GM23248 (cell line): ENCODE results near the gene ELAVL2.

Experiments used
- EZH2 ChIP-seq: fragments of 200-600 bp; sonication (generic); IDR thresholded peaks from 2 replicates; pipeline ENCODE4 v1.6.1; 2018; ENCODE audit warnings: antibody characterized with exemption, mild to moderate bottlenecking; ENCODE audit not compliant: insufficient read depth, poor library complexity, severe bottlenecking
- EZH2phosphoT487 ChIP-seq: fragments of 200-600 bp; sonication (generic); IDR thresholded peaks from 2 replicates; pipeline ENCODE4 v1.6.1; 2018; ENCODE audit warnings: antibody characterized with exemption, moderate library complexity, mild to moderate bottlenecking, low read depth; ENCODE audit not compliant: insufficient read depth

DNA sequence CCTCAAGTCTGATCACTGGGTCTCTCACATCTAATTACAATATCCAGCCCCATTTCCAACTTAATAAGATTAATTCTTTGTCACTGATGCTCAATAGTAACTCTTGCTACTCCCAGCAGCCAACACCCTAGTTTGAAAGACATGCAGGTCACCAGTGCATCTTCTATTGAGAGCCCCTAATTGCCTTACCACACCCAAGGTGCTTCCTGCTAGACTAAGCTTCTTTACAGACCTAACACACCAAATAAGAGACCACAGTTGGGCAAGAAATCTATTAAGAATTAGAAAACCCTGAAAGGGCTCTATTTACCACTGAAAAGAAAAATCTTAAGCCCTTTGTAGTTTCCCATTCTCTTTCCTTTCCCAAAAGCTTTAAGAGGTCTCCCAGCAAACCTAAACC lies 26.5 kb downstream of the ELAVL2 start:
- TF ChIP-seq EZH2phosphoT487 (no peak), EZH2 (no peak)
